Measurements from ENCODE around the gene MYLK2.
"Not testable (repeated sequence)": the region's sequence is repeated elsewhere in the genome, so short reads cannot be mapped to it uniquely, and the experiment has no call there.

The MYLK2 gene

GRCh38 chr20:31816221-31816620 is 2.9 kb upstream of the MYLK2 start:
- no peak for DNase-seq

GRCh38 chr20:31817461-31817860 is 1.7 kb upstream of the MYLK2 start:
- no peak for DNase-seq

GRCh38 chr20:31818376-31818908 is 714 bp upstream of the MYLK2 start:
- no peak for DNase-seq

GRCh38 chr20:31820228-31820627 is 1.1 kb downstream of the MYLK2 start:
- DNase-seq = no peak

GRCh38 chr20:31821427-31821826 is 2.3 kb downstream of the MYLK2 start:
- DNase-seq = peak; percentile 32

GRCh38 chr20:31822421-31823330 is 3.5 kb downstream of the MYLK2 start:
- peak; percentile 98 for DNase-seq

- DNase-seq = peak; percentile 50
These were observed 4.4 kb downstream of the MYLK2 start for GRCh38 chr20:31823360-31824124.

GRCh38 chr20:31824125-31824485 is 4.9 kb downstream of the MYLK2 start:
- DNase-seq = no peak

GRCh38 chr20:31824554-31825313 is 5.6 kb downstream of the MYLK2 start:
- peak; percentile 80 for DNase-seq

GRCh38 chr20:31826074-31826473 is 6.9 kb downstream of the MYLK2 start:
- no peak for DNase-seq

- no peak for DNase-seq
These were observed 7.9 kb downstream of the MYLK2 start for GRCh38 chr20:31827059-31827458.

GRCh38 chr20:31828016-31828415 is 8.9 kb downstream of the MYLK2 start:
- not testable (repeated sequence) for DNase-seq

GRCh38 chr20:31829731-31830130 is 10.6 kb downstream of the MYLK2 start:
- no peak for DNase-seq

GRCh38 chr20:31830406-31830981 is 11.3 kb downstream of the MYLK2 start:
- DNase-seq = no peak

GRCh38 chr20:31831211-31831610 is 12.1 kb downstream of the MYLK2 start:
- no peak for DNase-seq

- no peak for DNase-seq
These were observed 12.7 kb downstream of the MYLK2 start for GRCh38 chr20:31831771-31832306.

- peak; percentile 59 for DNase-seq
These were observed 14.2 kb downstream of the MYLK2 start for GRCh38 chr20:31833130-31833930.

GRCh38 chr20:31833931-31834521 is 14.9 kb downstream of the MYLK2 start:
- DNase-seq = no peak

GRCh38 chr20:31835554-31835953 is 16.4 kb downstream of the MYLK2 start:
- no peak for DNase-seq

GRCh38 chr20:31835977-31836852 is 17.1 kb downstream of the MYLK2 start:
- DNase-seq = peak; percentile 67
